Upper lobe of left lung (tissue), 4 donors: ENCODE measurements around the gene PDZD11.

Source experiments
- EP300 ChIP-seq, 4 donors: sonication (generic); formaldehyde crosslinking; IDR thresholded peaks; one replicate each; pipeline ENCODE4 v1.5.1; 2017; ENCODE audit warnings: antibody characterized with exemption in 4 of 4, control low read depth in 2 of 4
- TF ChIP-seq, protein P1 (sequence below), 6 experiments: fragments of 450-650 bp in 4 of 6; fragments of 200-600 bp in 2 of 6; sonication (generic) in 2 of 6; IDR thresholded peaks; one replicate each; pipeline ENCODE4 v1.5.1; 2016 to 2019; ENCODE audit warnings: antibody characterized with exemption in 6 of 6

DNA sequence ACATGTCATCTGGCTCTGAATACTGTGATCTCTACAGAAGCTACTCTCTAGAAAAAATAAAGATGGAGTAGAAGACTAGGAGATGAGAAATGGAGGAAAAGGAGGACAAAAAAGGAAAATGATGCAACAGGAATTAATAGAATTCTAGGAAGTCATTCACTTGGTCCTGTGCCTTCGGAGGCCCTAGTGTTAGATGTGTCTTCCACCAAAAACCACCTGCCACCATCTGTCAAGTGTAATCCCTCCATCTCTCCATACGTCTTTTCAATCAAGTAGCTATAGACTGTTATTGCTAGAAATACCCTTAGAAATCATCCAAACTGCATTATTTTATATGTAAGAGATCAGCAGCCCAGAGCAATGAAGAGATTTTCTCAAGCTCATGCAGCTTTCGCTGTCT is 10.6 kb downstream of the PDZD11 start:
- TF ChIP-seq, protein P1, sequence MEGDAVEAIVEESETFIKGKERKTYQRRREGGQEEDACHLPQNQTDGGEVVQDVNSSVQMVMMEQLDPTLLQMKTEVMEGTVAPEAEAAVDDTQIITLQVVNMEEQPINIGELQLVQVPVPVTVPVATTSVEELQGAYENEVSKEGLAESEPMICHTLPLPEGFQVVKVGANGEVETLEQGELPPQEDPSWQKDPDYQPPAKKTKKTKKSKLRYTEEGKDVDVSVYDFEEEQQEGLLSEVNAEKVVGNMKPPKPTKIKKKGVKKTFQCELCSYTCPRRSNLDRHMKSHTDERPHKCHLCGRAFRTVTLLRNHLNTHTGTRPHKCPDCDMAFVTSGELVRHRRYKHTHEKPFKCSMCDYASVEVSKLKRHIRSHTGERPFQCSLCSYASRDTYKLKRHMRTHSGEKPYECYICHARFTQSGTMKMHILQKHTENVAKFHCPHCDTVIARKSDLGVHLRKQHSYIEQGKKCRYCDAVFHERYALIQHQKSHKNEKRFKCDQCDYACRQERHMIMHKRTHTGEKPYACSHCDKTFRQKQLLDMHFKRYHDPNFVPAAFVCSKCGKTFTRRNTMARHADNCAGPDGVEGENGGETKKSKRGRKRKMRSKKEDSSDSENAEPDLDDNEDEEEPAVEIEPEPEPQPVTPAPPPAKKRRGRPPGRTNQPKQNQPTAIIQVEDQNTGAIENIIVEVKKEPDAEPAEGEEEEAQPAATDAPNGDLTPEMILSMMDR (IDR thresholded peaks at IDR 0.05): no peak
- no peak for TF ChIP-seq EP300 (IDR thresholded peaks at IDR 0.05)
